HG02798 (cell line): ENCODE results near the gene KLHDC8A.
"Not testable (repeated sequence)": the region's sequence is repeated elsewhere in the genome, so short reads cannot be mapped to it uniquely, and the experiment has no call there.

Source experiments
- ATAC-seq: cut with Tn5 transposase; IDR thresholded peaks from one replicate; pipeline ENCODE4 v1.9.1; 2021; ENCODE audit warnings: mild to moderate bottlenecking; ENCODE audit not compliant: unreplicated experiment, poor library complexity

KLHDC8A gene

GRCh38 chr1:205298191-205298994 is 58.3 kb downstream of the KLHDC8A start:
- ATAC-seq: no peak

- not testable (repeated sequence) for ATAC-seq
These were observed 59.1 kb downstream of the KLHDC8A start for GRCh38 chr1:205297546-205298177.

- no peak for ATAC-seq
These were observed 60.6 kb downstream of the KLHDC8A start for GRCh38 chr1:205296154-205296553.

GRCh38 chr1:205294934-205295333 is 61.8 kb downstream of the KLHDC8A start:
- no peak for ATAC-seq

- ATAC-seq: no peak
These were observed 62.4 kb downstream of the KLHDC8A start for GRCh38 chr1:205294175-205294917.

- ATAC-seq: no peak
These were observed 63.2 kb downstream of the KLHDC8A start for GRCh38 chr1:205293350-205294074.

GRCh38 chr1:205291596-205291995 is 65.1 kb downstream of the KLHDC8A start:
- ATAC-seq: no peak

- ATAC-seq: peak; percentile 87
These were observed 68.8 kb downstream of the KLHDC8A start for GRCh38 chr1:205287767-205288559.

GRCh38 chr1:205287076-205287475 is 69.6 kb downstream of the KLHDC8A start:
- ATAC-seq: no peak

GRCh38 chr1:205286335-205286950 is 70.3 kb downstream of the KLHDC8A start:
- ATAC-seq: peak; percentile 33
